Measurements from ENCODE around the gene UBTD1.

DNA sequence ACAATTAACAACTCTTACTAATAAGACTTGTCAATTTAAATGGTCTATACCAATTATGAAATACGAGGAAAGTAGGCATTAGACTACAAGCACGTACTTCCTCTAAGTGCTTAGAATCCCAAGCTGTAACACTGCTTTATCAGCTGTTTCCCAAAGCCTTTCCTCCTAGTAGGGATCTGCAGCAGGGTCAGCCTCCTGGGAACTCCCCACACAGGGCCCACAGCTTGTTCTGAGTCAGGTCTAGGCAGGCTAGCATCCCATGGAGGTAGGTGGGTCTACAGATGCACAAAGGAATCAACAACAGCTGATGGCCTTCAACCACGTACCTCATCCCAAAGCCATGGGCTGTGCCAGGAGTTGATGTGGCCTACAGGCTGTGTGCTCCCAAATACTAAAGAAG lies 15.2 kb upstream of the UBTD1 start:
- TF ChIP-seq YY1 (IDR thresholded peaks at IDR 0.05; ENCODE audit: low read depth): no peak
- no peak for TF ChIP-seq EP300 (IDR thresholded peaks at IDR 0.05; ENCODE audit: borderline replicate concordance)
- TF ChIP-seq TAF1 (IDR thresholded peaks at IDR 0.05; ENCODE audit: low read depth): no peak
